ENCODE data around the gene DIAPH2. TPM values are rescaled to one million over a fixed set of nuclear protein-coding genes. Genes with fewer than 3 reads are reported as not detected.
"Not testable (repeated sequence)": the region's sequence is repeated elsewhere in the genome, so short reads cannot be mapped to it uniquely, and the experiment has no call there.

The DIAPH2 gene
- total and polyA plus RNA-seq, 9 of the 15 experiments (the other 6 are each of a cell fraction or from before 2014, with no cell fraction given) = 0.01 to 0.18 (median 0.07) TPM; not detected in 1

- H3K4me1 ChIP-seq (replicated peaks in 1 of 2; ENCODE audit: control insufficient read depth in 2 of 2, insufficient read depth in 2 of 2, low read length in 2 of 2); H3K9me1 ChIP-seq (ENCODE audit: control insufficient read depth, insufficient read depth, low read length); POLR2A ChIA-PET; FAIRE-seq; BruUV-seq (replicated peaks); ATAC-seq; H3K9ac ChIP-seq (ENCODE audit: insufficient read depth in 1 of 2, low read depth in 2 of 2, low read length in 2 of 2); H4K20me1 ChIP-seq (replicated peaks; ENCODE audit: control insufficient read depth, insufficient read depth, low read length); H3K36me3 ChIP-seq (ENCODE audit: control insufficient read depth, insufficient read depth, low read length); CTCF ChIA-PET (ENCODE audit: low intra/inter-chr PET ratio); H3K4me2 ChIP-seq (ENCODE audit: insufficient read depth, low read length); H3K27me3 ChIP-seq (ENCODE audit: control insufficient read depth in 2 of 2, insufficient read depth in 2 of 2, low read length in 2 of 2); intact Hi-C loops (cut with micrococcal nuclease); H3K4me3 ChIP-seq; H3K79me2 ChIP-seq (ENCODE audit: control insufficient read depth, insufficient read depth, low read length); H3K27ac ChIP-seq (ENCODE audit: extremely low read depth, low read depth, low read length); H3K9me3 ChIP-seq (replicated peaks; ENCODE audit: control insufficient read depth, insufficient read depth, low read depth, low read length); H2AFZ ChIP-seq (ENCODE audit: low read depth, low read length); DNase-seq (ENCODE audit: extremely low read depth in 1 of 4, low spot score in 3 of 4); in situ Hi-C loops (cut with MboI): not testable (repeated sequence)
- 0% methylated on average over 3 of the region's 6 CpGs for WGBS (ENCODE audit: insufficient coverage, low coverage, missing lambda C conversion rate)
Observed at GRCh38 chrX:96714393-96714792, 29.8 kb downstream of the DIAPH2 start.

- H3K9me3 ChIP-seq (replicated peaks; ENCODE audit: control insufficient read depth, insufficient read depth, low read depth, low read length) = no peaks in the 10 kb centered on the region
- H3K79me2 ChIP-seq (ENCODE audit: control insufficient read depth, insufficient read depth, low read length) = no peaks in the 10 kb centered on the region
- no TSS peak for BruUV-seq (replicated peaks)
- H3K4me2 ChIP-seq (ENCODE audit: insufficient read depth, low read length) = no peak overlapping the region
- H3K27me3 ChIP-seq (ENCODE audit: control insufficient read depth in 2 of 2, insufficient read depth in 2 of 2, low read length in 2 of 2) = no peaks in the 10 kb centered on the region
- no peak overlapping the region for H3K27ac ChIP-seq (ENCODE audit: extremely low read depth, low read depth, low read length)
- no peak for TF ChIP-seq MAZ (CRISPR knock-in tag; conservative IDR thresholded peaks at IDR 0.05 in 1 of 2, IDR thresholded peaks at IDR 0.05 in 1 of 2)
- TF ChIP-seq PBX2 (CRISPR knock-in tag; IDR thresholded peaks at IDR 0.05; ENCODE audit: low read depth) = no peak
- TF ChIP-seq PBX2 (tag; conservative IDR thresholded peaks at IDR 0.05; ENCODE audit: low read depth) = no peak
- ATAC-seq = no peak
- ChIA-PET CTCF (ENCODE audit: low intra/inter-chr PET ratio) (no interaction called here), POLR2A (no interaction called here)
- FAIRE-seq = no peak
- H2AFZ ChIP-seq (ENCODE audit: low read depth, low read length) = no peak overlapping the region
- H4K20me1 ChIP-seq (replicated peaks; ENCODE audit: control insufficient read depth, insufficient read depth, low read length) = no peaks in the 10 kb centered on the region
- intact Hi-C loops (cut with micrococcal nuclease) = no loop called here
- WGBS (ENCODE audit: insufficient coverage, low coverage, missing lambda C conversion rate) = 0% methylated on average over 3 of the region's 3 CpGs
- in situ Hi-C loops (cut with MboI) = no loop called here
- H3K4me3 ChIP-seq = no peak overlapping the region
- no peaks in the 10 kb centered on the region for H3K9me1 ChIP-seq (ENCODE audit: control insufficient read depth, insufficient read depth, low read length)
- no peak for DNase-seq (ENCODE audit: extremely low read depth in 1 of 4, low spot score in 3 of 4)
- no peaks in the 10 kb centered on the region for H3K4me1 ChIP-seq (replicated peaks in 1 of 2; ENCODE audit: control insufficient read depth in 2 of 2, insufficient read depth in 2 of 2, low read length in 2 of 2)
- no peak overlapping the region for H3K9ac ChIP-seq (ENCODE audit: insufficient read depth in 1 of 2, low read depth in 2 of 2, low read length in 2 of 2)
- no peaks in the 10 kb centered on the region for H3K36me3 ChIP-seq (ENCODE audit: control insufficient read depth, insufficient read depth, low read length)
Observed at GRCh38 chrX:96715481-96715880, 30.8 kb downstream of the DIAPH2 start.
